NCI-H2081 treated with DMSO at 0.1 percent for 48 hours (cell line): ENCODE results near the gene ST3GAL6.
"Not testable (repeated sequence)": the region's sequence is repeated elsewhere in the genome, so short reads cannot be mapped to it uniquely, and the experiment has no call there.

Source experiments
- DNase-seq: peaks from one replicate; lab custom pipeline; 2025; lab: John Stamatoyannopoulos, UW

Gene ST3GAL6

DNA sequence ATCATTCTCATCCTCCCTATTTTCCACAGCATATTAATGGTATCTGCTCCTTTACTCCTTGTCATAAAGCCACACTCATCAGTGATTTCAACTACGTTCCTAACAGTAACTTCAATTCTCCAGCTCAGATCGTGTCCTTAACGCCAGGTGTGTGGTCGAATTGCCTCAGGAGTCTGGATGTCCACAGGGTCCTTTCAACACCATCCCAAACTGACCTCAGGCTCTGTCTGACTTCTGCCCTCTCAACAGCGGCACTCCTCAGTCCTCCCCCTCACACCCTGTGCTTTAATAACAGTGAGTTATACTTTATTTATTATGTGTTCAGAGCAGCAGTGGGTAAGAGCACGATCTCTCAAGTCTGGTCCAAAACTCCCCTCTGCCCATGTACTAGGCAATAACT, 42.4 kb downstream of the ST3GAL6 start:
- DNase-seq: no peak

DNA sequence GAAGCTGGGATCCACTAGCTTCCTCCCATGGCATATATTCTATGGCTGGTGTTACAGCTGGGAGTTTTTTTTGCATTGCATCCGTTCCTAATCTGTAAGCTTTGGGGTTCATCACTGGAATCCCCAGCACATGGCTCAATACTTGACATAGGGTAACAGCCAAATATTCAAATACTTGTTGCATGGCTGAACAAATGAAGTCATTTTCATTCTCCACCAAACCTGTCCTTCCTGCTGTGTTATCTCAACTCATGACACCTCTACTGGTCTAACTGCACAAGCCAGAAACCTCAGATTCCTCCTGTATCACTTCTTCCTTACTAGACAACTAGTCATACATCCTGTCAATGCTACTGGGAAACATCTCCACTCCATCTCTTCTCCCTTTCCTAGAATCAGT, 43.4 kb downstream of the ST3GAL6 start:
- no peak for DNase-seq

DNA sequence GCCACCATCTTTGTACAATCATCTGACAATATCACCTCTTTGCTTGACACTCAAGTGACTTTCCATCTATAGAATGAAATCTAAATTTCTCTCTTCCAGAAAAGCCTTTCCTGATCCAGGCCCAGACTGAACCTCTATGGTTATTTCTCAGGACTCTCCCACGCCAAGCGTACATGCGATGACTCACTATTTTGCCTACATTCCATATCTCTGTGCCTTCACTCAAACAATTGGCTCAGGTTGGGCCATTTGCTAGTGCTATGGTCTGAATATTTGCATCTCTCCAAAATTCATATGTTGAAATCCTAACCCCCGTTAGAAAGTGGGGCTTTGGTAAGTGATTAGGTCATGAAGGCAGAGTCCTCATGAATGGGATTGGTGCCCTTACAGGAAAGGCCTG, 43.9 kb downstream of the ST3GAL6 start:
- no peak for DNase-seq

DNA sequence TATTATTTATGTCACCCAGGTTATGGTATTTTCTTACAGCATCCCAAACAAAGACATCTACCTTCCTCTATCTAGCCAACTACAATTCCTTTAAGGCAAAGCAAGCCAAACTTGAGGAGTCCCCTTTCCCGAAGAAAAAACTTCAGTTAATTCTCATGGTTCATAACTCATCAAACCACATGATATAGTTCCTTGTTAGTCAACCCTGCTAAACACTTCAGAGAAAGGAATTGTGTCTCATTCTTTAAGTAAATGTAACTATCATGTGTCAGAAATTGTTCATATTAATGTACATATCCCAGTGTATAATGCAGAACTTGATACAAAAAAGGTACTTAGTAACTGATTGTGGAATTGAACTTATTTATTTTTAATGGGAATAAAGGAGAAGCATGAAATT, 44.4 kb downstream of the ST3GAL6 start:
- DNase-seq: no peak

DNA sequence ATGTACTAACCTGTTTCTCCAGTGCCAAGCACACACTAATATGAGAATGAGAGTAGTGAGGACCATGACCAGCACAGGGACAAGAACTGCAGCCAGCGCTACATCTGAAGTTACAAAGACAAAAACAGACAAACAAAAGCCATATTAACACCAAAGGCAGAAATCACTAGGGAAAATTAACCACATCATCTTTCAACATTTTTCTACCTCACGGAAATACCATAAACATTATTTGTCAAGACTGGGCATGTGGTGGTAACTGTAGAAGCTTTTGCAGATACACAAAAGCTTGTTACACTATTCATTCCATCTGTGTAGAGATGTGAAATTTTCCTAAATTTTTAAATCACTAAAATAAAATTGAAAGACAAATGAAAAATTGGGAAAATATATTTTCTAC, 44.9 kb downstream of the ST3GAL6 start:
- no peak for DNase-seq

DNA sequence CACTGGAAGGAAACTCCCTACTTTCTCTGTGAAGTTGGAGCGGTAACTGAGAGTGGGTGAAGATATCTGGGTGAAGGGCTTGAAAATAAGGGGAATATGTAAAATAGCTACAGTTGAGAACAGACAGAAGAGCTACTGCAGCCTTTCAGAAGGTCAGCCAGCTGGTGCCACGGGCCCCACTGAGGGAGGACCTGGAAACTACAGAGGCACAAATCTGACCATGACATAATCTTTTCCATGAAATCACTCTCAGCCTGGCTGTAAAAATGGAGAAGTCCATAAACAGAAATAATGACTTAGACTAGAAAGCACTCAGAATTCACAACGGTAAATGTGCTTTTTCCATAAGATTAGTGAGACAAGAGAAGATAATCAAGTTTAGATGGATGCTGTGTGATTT, 46.4 kb downstream of the ST3GAL6 start:
- DNase-seq: no peak

DNA sequence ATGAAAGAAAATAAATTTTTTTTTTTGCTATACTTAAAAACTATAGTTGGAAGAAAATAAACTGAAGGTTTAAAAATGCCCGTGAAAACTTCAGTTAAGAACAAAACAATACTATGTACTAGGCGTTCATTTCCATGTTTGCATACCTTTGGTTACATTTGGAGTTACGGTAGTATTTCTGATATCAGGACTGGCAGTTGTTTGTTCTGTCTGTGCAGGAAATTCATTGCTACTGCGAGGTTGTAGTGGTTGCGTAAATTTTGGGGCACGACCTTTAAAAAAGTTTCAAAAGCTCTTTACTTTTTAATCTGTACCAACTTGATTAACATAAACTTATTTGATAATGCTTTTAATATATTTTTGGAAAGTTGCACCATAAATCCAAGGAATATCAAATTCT, 47.9 kb downstream of the ST3GAL6 start:
- DNase-seq: no peak

DNA sequence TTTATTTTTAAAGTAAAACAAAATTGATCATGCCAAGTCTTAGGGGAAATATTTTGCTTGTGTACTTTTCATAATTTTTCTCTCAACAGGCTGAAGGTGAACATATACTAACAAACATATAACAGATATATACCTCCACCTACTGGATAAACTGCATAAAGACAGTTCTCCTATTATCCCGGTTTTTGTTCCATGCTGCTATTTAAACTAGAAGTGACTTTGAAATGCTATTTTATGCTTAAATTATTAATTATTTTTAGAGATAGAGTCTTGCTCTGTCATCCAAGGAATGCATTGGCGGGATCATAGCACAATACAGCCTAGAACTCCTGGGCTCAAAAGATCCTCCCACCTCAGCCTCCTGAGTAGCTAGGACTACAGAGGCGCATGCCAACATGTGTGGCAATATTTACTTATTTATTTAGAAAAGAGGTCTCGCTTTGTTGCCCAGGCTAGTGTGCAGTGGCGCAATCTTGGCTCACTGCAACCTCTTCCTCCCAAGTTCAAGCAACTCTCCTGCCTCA, 49.8 kb downstream of the ST3GAL6 start:
- peak; percentile 41 for DNase-seq

DNA sequence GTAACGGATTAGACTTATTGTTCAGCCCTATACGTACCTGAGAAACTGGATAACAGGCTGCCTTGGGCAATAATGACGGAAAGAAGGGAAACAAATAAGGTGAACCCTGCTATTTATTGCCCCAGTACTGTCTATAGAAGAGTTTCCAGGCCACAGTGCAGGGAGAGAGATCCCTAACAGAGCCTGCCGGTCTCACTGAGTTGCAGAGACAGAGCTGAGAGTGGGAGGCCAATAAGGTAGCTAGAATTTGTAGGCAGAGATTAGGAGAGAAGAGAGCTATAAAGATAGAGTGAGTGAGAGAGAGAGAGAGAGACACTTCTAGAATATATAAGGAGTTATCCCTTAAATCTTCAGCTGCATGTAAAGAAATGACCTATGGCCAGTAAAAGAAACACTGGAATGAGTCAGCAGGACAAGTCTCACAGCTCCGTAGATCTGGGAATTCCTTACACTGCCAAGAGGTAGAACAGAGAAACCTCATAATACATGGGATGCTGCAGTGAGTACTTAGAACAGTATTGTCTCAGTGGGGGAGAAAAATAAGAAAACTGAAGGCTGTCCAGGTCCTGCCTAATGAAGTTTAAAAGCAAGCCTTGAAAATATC, 51.8 kb downstream of the ST3GAL6 start:
- DNase-seq: no peak

DNA sequence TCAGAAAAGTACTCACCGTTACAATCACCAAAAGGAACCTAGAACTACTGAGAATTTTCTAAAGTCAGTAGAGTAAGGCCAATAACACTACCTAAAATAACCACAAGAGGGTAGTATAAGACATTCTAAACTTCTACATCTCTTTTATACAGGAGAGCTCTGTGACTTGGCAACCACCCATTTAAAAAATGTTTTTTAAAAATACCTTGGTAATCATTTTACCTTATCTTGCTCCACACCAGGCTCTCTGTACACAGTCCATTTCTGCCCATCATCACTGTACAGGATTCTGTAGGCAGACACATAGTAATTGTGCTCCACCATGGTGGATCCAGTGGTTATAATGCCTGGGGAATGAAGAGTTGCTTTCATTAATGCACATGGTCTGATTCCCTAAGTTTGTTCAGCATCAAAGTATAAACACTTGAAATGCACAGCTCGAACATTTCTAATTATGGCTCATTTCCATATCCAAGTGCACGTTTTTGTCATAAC, 54.5 kb downstream of the ST3GAL6 start:
- peak; percentile 27 for DNase-seq

DNA sequence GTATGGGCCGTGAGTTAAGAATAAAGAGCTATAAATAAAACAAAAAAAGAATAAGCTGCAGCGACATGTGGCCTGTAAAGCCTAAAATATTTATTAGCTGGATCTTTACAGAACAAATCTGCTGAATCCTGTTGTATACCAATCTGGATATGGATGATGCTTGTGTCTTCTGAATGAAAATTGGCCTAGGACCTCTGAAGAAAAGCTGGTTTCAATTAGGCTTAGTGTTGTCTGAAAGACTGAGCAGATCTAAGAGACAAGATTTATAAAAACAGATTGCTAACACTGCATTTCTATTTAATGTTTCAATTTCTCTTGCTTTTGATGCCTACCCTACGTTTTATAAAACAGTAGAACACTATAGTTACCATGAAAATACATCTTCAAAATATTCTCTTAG, 57.9 kb downstream of the ST3GAL6 start:
- DNase-seq: no peak

DNA sequence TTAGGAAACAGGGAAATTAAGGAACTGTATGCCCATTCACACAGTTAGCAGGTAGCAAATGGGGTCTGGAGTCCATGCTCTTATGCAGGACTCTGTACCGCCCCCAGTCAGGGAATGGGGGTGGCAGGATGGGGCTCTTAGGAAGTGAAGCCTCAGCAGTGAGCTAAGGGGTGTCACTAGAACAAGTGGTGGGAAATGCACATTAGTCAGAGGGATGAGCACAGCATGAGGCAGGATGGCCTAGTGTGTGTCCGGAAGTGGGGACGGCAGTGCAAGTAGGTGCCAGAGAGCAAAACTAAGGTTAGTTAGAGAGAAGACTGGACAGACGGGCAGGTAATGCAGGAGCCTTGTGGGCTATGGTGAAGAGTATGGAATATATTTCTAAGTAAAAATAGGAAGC, 60.7 kb downstream of the ST3GAL6 start:
- DNase-seq: no peak

DNA sequence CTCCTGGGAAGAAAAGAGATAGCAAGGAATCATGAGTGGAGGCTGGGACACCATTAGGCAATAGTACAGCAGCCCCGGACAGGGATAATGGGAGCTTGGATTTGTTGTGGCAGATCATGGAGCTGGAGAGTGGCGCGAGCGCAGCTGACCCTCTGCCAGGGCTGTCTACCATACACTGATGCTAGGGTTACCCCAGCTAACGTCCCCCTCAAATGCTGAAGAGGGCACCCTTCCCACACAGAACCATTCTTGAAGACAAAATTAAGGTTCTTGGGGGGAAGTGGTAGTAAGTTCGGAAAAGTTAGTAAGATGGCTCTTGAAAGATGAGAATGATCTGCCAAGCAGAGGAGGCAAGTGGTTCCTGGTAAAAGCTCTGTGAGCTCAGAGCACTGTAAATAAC, 61.1 kb downstream of the ST3GAL6 start:
- DNase-seq: no peak

DNA sequence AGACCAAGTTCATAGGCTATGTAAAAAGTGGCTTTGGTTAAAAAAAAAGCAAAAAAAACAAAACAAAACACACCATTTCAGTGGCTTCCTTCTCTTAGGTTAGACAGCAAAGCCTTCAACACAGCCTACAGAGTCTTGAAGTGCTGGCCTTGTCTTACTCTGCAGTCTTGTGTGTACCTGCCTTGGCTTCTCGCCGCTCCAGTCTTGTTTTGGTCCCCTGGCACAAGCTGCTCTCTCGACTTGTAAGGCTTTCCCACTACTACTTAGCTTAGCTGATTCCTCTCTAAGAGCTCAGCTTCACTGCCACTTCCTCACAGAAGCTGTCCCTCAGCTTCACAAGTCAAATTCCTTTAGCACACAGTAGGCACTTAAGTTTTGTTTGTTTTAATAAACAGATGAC, 63.0 kb downstream of the ST3GAL6 start:
- no peak for DNase-seq

DNA sequence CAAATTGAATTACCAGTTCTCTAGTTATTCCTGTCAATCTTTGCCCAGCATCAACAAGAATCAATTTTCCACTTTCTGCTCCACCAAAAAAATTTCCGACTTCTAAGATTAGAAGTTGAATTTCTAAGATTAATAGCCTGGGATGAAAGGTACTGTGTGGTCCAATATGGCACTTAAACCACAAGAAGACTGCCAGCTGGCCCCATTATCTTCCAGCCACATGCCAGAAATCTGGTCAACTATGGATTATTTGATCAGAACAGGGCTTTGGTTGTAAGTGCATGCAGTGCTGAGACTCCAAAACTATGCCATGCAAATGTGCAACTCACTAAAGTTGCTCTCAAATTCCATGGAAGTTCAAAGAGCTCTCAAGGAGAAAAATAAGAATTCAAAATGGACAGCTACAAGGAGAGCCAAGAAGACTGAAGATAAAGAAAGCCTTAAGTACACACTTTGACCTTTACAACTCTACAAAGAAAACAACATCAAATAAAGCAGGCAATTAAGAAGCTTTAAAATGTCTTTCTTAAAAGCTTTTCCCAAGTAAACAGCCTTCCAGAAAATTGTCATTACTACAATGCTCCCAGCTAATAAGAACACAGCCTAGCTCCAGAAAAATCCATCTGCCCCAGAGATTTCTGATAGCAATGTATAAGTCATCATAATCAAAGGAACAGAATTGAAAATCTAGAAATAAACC, 64.2 kb downstream of the ST3GAL6 start:
- DNase-seq: no peak

DNA sequence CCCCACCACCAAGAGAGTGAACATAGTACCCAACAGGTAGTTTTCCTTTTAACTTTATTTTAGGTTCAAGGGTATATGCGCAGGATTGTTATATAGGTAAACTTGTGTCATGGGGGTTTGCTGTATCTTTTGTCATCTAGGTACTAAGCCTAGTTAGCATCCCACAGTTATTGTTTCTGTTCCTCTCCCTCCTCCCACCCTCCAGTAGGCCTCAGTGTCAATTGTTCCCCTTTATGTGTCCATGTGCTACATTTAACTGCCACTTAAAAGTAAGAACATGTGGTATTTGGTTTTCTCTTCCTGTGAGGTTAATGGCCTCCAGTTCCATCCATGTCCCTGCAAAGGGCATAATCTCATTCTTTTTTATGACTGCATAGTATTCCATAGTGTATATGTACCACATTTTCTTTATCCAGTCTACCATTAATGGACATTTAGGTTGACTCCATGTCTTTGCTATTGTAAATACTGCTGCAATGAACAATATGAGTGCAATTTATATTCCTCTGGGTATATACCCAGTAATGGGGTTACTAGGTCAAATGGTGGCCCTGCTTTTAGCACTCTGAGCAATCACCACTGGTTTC, 66.2 kb downstream of the ST3GAL6 start:
- DNase-seq: no peak

DNA sequence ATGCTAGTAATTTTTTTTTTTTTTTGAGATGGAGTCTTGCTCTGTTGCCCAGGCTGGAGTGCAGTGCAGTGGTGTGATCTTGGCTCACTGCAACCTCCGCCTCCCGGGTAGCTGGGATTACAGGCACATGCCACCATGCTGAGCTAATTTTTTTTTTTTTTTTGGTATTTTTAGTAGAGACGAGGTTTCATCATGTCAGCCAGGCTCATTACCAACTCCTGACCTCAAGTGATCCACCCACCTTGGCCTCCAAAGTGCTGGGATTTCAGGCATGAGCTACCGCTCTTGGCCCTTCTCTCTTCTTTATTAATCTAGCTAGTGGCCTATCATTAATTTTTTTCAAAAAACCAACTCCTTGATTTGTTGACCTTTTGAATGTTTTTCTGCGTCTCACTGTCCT, 67.9 kb downstream of the ST3GAL6 start:
- not testable (repeated sequence) for DNase-seq

DNA sequence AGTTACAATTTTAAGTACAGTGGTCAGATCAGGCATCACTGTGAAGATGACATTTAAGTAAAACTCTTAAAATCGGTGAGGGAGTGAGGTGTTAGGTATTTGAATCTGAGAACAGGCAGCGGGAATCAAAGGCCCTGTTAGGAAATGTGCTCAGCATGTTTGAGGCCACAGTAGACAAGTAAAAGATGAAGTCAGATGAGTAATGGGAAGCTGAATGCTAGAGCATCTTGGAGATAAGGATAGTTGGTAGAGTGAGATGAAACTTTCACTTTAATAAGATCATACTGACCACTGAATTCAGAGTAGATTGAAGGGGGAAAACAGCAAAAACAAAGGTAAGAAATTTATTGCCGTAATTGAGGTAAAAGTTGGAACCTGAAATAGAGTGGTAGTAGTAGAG, 76.7 kb downstream of the ST3GAL6 start:
- DNase-seq: no peak

DNA sequence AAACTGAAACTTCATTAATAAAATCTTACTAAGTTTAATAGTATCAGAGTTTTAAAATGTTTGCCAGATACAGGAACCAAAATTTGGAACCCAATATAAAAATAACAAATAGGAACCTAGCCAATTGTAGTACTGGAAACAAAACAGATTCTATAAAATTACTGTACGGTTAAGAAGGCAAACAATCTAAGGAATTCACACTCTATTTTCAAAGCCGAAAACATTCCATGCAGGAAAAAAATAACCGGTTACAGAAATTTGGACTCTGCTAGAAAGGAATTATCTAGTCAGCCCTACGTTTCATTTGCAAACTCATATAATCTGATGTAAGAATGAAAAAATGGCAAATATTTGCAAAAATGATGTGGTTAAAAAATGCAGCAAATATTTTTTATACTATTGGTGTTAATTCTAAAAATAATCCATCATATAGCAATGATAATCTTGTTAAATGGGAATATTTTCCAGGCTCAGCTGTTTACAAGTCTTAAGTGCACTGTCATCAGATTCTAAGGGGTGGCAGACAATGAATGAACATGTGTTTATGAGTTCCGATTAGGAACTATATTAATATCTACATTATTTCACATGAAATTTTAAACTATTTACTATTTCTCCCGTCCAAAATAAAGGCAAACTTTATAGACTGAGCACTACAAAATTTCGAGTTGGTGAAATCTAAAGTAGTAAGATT, 80.3 kb downstream of the ST3GAL6 start:
- DNase-seq: no peak
